Liver (tissue), 9 donors: ENCODE data around the gene RAI1. TPM values are rescaled to one million over a fixed set of nuclear protein-coding genes. Genes with fewer than 3 reads are reported as not detected.
A peak's percentile ranks its signal among the peaks of the same experiment; 100 is the strongest.

ENCODE experiments used
- DNase-seq: peaks from one replicate; pipeline ENCODE4 v3.0.0-alpha.2; 2017; ENCODE audit warnings: low spot score
- H3K27ac ChIP-seq, 2 donors: one replicate each; pipeline ENCODE4 v1.7.0; 2013; ENCODE audit warnings: inconsistent platforms in 2 of 2, low read length in 2 of 2, control low read depth in 1 of 2, low read depth in 1 of 2, mild to moderate bottlenecking in 1 of 2
- H3K27me3 ChIP-seq, 4 donors: one replicate each; pipeline versions ENCODE4 v1.6.1 to v1.7.0; 2013; ENCODE audit warnings: low read length in 3 of 4, inconsistent platforms in 1 of 4, mild to moderate bottlenecking in 1 of 4, moderate library complexity in 1 of 4; ENCODE audit not compliant: control insufficient read depth in 4 of 4, insufficient read depth in 4 of 4
- H3K36me3 ChIP-seq, 4 donors: one replicate each; pipeline versions ENCODE4 v1.6.1 to v1.7.0; 2013; ENCODE audit warnings: low read length in 3 of 4, mild to moderate bottlenecking in 3 of 4, low read depth in 1 of 4, moderate library complexity in 1 of 4; ENCODE audit not compliant: control insufficient read depth in 4 of 4, insufficient read depth in 3 of 4
- H3K4me1 ChIP-seq, 4 donors: one replicate each; pipeline versions ENCODE4 v1.6.1 to v1.7.0; 2013; ENCODE audit warnings: low read length in 3 of 4, mild to moderate bottlenecking in 3 of 4, moderate library complexity in 1 of 4; ENCODE audit not compliant: control insufficient read depth in 4 of 4, insufficient read depth in 4 of 4
- H3K4me3 ChIP-seq, 3 donors: one replicate each; pipeline versions ENCODE4 v1.6.1 to v1.7.0; 2013; ENCODE audit warnings: low read length in 3 of 3, control low read depth in 1 of 3, low read depth in 1 of 3, mild to moderate bottlenecking in 1 of 3
- H3K9ac ChIP-seq, 2 donors: one replicate each; pipeline ENCODE4 v1.7.0; 2013; ENCODE audit warnings: low read length in 2 of 2, mild to moderate bottlenecking in 2 of 2, moderate library complexity in 2 of 2, control low read depth in 1 of 2, low read depth in 1 of 2
- H3K9me3 ChIP-seq, 4 donors: one replicate each; pipeline versions ENCODE4 v1.6.1 to v1.7.0; 2013; ENCODE audit warnings: low read length in 3 of 4; ENCODE audit not compliant: control insufficient read depth in 4 of 4
- EGR1 ChIP-seq, 2 donors: IDR thresholded peaks; 2 replicates each; pipeline ENCODE4 v1.6.1; 2016 to 2018; ENCODE audit warnings: antibody characterized with exemption in 2 of 2, low read depth in 2 of 2
- FOXA1 ChIP-seq: IDR thresholded peaks from 2 replicates; pipeline ENCODE4 v1.6.1; 2016; ENCODE audit warnings: antibody characterized with exemption
- FOXA2 ChIP-seq: IDR thresholded peaks from 2 replicates; pipeline ENCODE4 v1.6.1; 2016; ENCODE audit warnings: antibody characterized with exemption
- HNF4A ChIP-seq, 2 donors: conservative IDR thresholded peaks; 2 replicates each; pipeline ENCODE4 v1.6.1; 2016; ENCODE audit warnings: antibody characterized with exemption in 2 of 2, mild to moderate bottlenecking in 2 of 2
- NR2F2 ChIP-seq: IDR thresholded peaks from 2 replicates; pipeline ENCODE4 v1.6.1; 2016; ENCODE audit warnings: antibody characterized with exemption
- RAD21 ChIP-seq, 2 donors: IDR thresholded peaks; 2 replicates each; pipeline ENCODE4 v1.6.1; 2016; ENCODE audit warnings: antibody characterized with exemption in 2 of 2, mild to moderate bottlenecking in 2 of 2
- RXRA ChIP-seq, 2 donors: IDR thresholded peaks; 2 replicates each; pipeline ENCODE4 v1.6.1; 2017 to 2018; ENCODE audit warnings: antibody characterized with exemption in 2 of 2, mild to moderate bottlenecking in 1 of 2
- SP1 ChIP-seq: IDR thresholded peaks from 2 replicates; pipeline ENCODE4 v1.6.1; 2018; ENCODE audit warnings: antibody characterized with exemption, mild to moderate bottlenecking
- YY1 ChIP-seq: IDR thresholded peaks from 2 replicates; pipeline ENCODE4 v1.6.1; 2016; ENCODE audit warnings: antibody characterized with exemption, mild to moderate bottlenecking
- WGBS: extraction: QIAGEN DNeasy Blood & Tissue Kit; methylation state at CpG from one replicate; pipeline ENCODE4 v1.1.7; 2013; 5-methylcytosine and 5-hydroxymethylcytosine counted together
- polyA plus RNA-seq, 2 donors: library from polyadenylated mRNA; stranded (reverse) in 1 of 2; unstranded in 1 of 2; fragments of 200-250 nt in 1 of 2; fragments of >200 nt in 1 of 2; fragmentation: Nextera tagmentation in 1 of 2; extraction: Ambion mirVana in 1 of 2; gene quantifications; one replicate each; pipeline versions ENCODE4 v1.2.1 to v1.2.3, GENCODE V29; 2013 to 2015
- total RNA-seq, 2 donors: library from RNA; depleted of rRNA; stranded (reverse); fragments of >200 nt; gene quantifications; one replicate each; pipeline ENCODE4 v1.2.3, GENCODE V29; 2014
- TF ChIP-seq, protein P1 (sequence below): IDR thresholded peaks from 2 replicates; pipeline ENCODE4 v1.6.1; 2016; ENCODE audit warnings: antibody characterized with exemption
- TF ChIP-seq, protein P2 (sequence below): IDR thresholded peaks from 2 replicates; pipeline ENCODE4 v1.6.1; 2016; ENCODE audit warnings: antibody characterized with exemption
- TF ChIP-seq, protein P3 (sequence below): IDR thresholded peaks from 2 replicates; pipeline ENCODE4 v1.6.1; 2016; ENCODE audit warnings: antibody characterized with exemption, mild to moderate bottlenecking
- donor health status: healthy.
- donor health status: healthy.
- donor health status: healthy.
- donor health status: healthy.
- donor health status: healthy.

RAI1 gene
- total and polyA plus RNA-seq, 4 donors: 0.57 to 7.6 (median 5.3) TPM

DNA sequence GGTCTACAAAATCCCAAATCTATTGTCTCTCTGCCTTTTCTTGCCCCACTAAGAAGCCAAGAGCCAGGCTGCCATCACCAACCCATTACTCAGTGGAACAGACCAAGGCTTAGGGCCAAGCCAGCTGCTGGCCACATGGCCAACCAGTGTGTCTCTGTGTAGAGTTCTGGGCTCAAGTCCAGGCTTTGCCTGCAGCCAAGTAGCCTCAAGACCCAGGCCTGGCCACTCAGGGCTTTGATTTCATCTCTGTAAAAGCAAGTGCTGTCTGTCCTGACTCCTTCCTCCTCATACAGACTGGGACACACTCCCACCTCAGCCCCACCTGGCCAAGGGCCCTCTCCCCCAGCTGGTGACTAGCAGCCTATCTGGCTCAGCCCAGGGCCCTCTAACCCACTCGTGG lies 140.9 kb downstream of the RAI1 start:
- Histone ChIP-seq H3K4me1 (peaks cover 31 to 93% (median 66%) of the 10 kb centered on the region in 4 donors), H3K27me3 (no peaks in the 10 kb centered on the region), H3K27ac (peak overlapping the region; percentile 72 to 81), H3K4me3 (peak overlapping the region; percentile 62 to 85 (median 77)), H3K9ac (peak overlapping the region; percentile 76 to 84), H3K9me3 (no peaks in the 10 kb centered on the region), H3K36me3 (peaks cover 4 to 14% (median 9%) of the 10 kb centered on the region in 4 donors)
- TF ChIP-seq EGR1 (IDR thresholded peaks at IDR 0.05; ENCODE audit: low read depth in 2 of 2): no peak
- TF ChIP-seq HNF4A (conservative IDR thresholded peaks at IDR 0.05): peak in 1 of 2 donors; percentile 46
- TF ChIP-seq SP1: peak; percentile 29
- TF ChIP-seq RAD21 (IDR thresholded peaks at IDR 0.05): peak; percentile 6 to 40
- TF ChIP-seq RXRA (IDR thresholded peaks at IDR 0.05): peak; percentile 19 to 66
- TF ChIP-seq, protein P1, sequence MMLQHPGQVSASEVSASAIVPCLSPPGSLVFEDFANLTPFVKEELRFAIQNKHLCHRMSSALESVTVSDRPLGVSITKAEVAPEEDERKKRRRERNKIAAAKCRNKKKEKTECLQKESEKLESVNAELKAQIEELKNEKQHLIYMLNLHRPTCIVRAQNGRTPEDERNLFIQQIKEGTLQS: no peak
- TF ChIP-seq FOXA1: no peak
- no peak for TF ChIP-seq NR2F2
- TF ChIP-seq, protein P2, sequence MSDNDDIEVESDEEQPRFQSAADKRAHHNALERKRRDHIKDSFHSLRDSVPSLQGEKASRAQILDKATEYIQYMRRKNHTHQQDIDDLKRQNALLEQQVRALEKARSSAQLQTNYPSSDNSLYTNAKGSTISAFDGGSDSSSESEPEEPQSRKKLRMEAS: peak; percentile 47
- TF ChIP-seq, protein P3, sequence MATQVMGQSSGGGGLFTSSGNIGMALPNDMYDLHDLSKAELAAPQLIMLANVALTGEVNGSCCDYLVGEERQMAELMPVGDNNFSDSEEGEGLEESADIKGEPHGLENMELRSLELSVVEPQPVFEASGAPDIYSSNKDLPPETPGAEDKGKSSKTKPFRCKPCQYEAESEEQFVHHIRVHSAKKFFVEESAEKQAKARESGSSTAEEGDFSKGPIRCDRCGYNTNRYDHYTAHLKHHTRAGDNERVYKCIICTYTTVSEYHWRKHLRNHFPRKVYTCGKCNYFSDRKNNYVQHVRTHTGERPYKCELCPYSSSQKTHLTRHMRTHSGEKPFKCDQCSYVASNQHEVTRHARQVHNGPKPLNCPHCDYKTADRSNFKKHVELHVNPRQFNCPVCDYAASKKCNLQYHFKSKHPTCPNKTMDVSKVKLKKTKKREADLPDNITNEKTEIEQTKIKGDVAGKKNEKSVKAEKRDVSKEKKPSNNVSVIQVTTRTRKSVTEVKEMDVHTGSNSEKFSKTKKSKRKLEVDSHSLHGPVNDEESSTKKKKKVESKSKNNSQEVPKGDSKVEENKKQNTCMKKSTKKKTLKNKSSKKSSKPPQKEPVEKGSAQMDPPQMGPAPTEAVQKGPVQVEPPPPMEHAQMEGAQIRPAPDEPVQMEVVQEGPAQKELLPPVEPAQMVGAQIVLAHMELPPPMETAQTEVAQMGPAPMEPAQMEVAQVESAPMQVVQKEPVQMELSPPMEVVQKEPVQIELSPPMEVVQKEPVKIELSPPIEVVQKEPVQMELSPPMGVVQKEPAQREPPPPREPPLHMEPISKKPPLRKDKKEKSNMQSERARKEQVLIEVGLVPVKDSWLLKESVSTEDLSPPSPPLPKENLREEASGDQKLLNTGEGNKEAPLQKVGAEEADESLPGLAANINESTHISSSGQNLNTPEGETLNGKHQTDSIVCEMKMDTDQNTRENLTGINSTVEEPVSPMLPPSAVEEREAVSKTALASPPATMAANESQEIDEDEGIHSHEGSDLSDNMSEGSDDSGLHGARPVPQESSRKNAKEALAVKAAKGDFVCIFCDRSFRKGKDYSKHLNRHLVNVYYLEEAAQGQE: peak; percentile 21
- TF ChIP-seq FOXA2: no peak
- peak; percentile 50 for TF ChIP-seq YY1
- DNase-seq: no peak
- WGBS: 24% methylated on average over 1 of the region's 1 CpG

DNA sequence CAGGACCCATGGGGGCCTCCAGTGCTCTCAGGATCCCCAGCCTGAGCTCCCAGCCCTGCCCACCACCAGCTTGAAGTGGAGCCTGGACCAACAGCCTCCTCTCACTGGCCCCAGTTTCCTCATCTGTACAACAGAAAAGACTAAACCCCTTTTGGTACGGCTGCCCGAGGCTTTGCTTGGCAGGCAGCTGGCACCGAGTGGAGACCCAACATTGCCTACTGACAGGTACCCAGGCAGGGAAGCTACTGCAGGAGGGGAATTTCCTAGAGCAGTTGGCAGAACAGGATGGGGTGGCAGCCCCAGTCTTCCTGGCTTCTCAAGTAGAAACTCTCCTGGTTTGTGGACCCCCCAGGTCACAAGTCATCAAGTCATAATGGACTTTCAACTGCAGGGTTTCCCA lies 141.4 kb downstream of the RAI1 start:
- no peaks in the 10 kb centered on the region for H3K9me3 ChIP-seq
- peaks cover 34 to 93% (median 67%) of the 10 kb centered on the region in 4 donors for H3K4me1 ChIP-seq
- H3K27ac ChIP-seq: peak overlapping the region; percentile 72 to 81
- 22% methylated on average over 3 of the region's 3 CpGs for WGBS
- TF ChIP-seq, protein P3: peak; percentile 7
- TF ChIP-seq, protein P1: no peak
- DNase-seq: no peak
- no peaks in the 10 kb centered on the region for H3K27me3 ChIP-seq
- H3K4me3 ChIP-seq: peak overlapping the region; percentile 62 to 85 (median 77)
- H3K9ac ChIP-seq: peak overlapping the region; percentile 76 to 84
- peaks cover 2 to 10% (median 6%) of the 10 kb centered on the region in 4 donors for H3K36me3 ChIP-seq
